Measurements from ENCODE around the gene RNF4.

The RNF4 gene

DNA sequence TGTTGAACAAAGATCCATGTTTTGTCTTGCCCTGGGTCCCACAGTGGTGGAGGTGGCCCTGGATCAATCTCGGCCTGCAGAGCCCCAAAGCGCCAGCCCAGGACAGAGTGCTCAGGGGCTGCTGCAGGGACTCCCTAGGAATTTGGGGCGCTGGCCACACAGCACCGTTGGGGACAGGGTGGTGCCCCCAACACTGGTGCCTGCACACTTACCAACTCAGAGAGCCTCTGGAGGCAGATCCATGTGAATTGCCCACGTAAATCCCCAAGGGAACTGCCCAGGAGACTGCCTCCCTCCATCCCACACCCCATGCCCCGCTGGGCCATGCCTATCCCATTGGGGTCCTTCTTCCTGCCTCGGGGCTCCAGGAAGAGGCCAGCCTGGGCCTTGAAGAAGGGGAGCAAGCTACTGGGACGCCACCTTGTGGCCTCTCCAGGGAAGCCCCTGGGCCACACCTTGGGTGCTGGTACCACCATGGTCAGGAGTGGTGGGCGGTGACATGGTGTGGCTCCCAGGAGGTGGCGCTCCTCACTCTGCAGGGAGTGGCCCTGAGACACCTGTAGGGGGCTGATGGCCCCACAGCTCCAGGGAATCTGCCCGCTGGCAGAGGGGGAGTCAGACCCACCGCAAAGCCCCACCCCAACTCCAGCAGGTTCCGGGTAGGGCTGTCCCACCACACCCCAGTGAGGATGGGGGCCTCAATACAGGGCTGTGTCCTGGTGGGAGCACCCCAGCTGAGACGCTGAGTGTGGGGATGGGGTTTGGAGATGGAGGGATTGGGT is 27.3 kb upstream of the RNF4 start:
- Histone ChIP-seq H3K14ac (ENCODE audit: low read length) (no peak overlapping the region), H2BK120ac (ENCODE audit: insufficient read depth, low read length, poor library complexity) (no peak overlapping the region), H3K4me2 (ENCODE audit: low read length) (no peak overlapping the region), H2BK12ac (ENCODE audit: low read length) (no peak overlapping the region), H4K8ac (ENCODE audit: low read depth, low read length) (peak overlapping the region; percentile 35), H2AK5ac (ENCODE audit: low read length) (no peak overlapping the region), H3K4ac (ENCODE audit: low read depth, low read length) (no peak overlapping the region), H3K27me3 (ENCODE audit: insufficient read depth, low read length) (no peaks in the 10 kb centered on the region), H3K79me1 (ENCODE audit: low read length) (no peaks in the 10 kb centered on the region), H3K9ac (ENCODE audit: low read length) (no peak overlapping the region), H3K18ac (ENCODE audit: low read length) (no peak overlapping the region), H3K23ac (ENCODE audit: low read length) (no peak overlapping the region), H3K36me3 (ENCODE audit: control insufficient read depth in 1 of 2, insufficient read depth in 2 of 2, low read length in 2 of 2) (no peaks in the 10 kb centered on the region), H3K27ac (ENCODE audit: low read depth, low read length) (no peak overlapping the region), H4K12ac (ENCODE audit: low read depth, low read length) (peak overlapping the region; percentile 12), H2BK5ac (ENCODE audit: low read depth, low read length, poor library complexity) (no peak overlapping the region), H3K4me3 (ENCODE audit: low read depth, low read length) (no peak overlapping the region), H2AFZ (ENCODE audit: insufficient read depth, low read length, poor library complexity) (no peak overlapping the region), H3K4me1 (ENCODE audit: control insufficient read depth in 1 of 2, insufficient read depth in 2 of 2, low read length in 2 of 2) (no peaks in the 10 kb centered on the region), H3K9me3 (ENCODE audit: insufficient read depth, low read depth, low read length) (peaks cover 4% of the 10 kb centered on the region), H4K91ac (ENCODE audit: low read depth, low read length) (no peak overlapping the region), H3K79me2 (ENCODE audit: control insufficient read depth, insufficient read depth, low read length, poor library complexity) (no peaks in the 10 kb centered on the region)
- DNase-seq = peak; percentile 45 to 70
- no CpG with 5 or more reads among the region's 14 CpGs for WGBS (ENCODE audit: extremely low coverage, insufficient coverage, insufficient read length)

DNA sequence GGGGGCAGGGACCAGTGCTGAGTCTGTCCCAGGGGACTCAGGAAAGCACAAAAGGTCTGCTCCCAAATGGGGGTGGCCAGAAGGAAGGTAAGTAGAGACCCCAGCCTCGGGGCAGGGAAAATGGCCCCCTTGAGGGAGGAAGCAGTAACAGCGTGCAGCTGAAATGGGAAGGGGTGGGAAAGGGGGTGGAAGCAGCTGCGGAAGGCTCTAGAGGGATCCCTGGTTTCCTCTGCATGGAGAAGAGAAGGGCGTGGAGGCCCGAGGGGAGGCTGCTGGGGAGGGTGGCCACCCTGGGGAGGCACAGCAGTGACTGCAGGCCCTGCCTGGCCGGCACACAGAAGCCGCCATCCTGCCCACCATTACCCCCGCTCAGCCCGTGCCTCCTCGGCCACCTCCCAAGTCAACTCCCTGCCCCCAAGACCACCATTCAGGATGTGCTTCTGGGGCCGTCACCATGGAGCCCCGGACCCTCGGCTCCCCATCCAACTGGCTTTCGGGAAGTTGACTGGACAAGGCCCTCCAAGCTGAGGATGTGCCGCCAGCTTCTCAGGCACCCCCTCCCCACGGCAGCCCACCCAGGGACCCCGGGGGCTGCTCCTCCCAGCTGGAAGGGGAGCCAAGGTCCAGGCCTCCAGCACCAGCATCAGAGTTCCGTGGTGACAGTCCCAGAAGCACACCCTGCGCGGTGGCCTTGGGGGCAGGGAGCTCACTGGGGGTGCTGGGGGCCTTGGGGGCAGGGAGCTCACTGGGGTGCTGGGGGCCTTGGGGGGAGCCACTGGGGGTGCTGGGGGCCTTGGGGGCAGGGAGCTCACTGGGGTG is 26.5 kb upstream of the RNF4 start:
- no peak overlapping the region for H3K4me3 ChIP-seq (ENCODE audit: low read depth, low read length)
- no peaks in the 10 kb centered on the region for H3K36me3 ChIP-seq (ENCODE audit: control insufficient read depth in 1 of 2, insufficient read depth in 2 of 2, low read length in 2 of 2)
- no peaks in the 10 kb centered on the region for H3K27me3 ChIP-seq (ENCODE audit: insufficient read depth, low read length)
- no peak overlapping the region for H3K14ac ChIP-seq (ENCODE audit: low read length)
- no peaks in the 10 kb centered on the region for H3K4me1 ChIP-seq (ENCODE audit: control insufficient read depth in 1 of 2, insufficient read depth in 2 of 2, low read length in 2 of 2)
- no peak overlapping the region for H2AFZ ChIP-seq (ENCODE audit: insufficient read depth, low read length, poor library complexity)
- no peak overlapping the region for H2BK12ac ChIP-seq (ENCODE audit: low read length)
- no peak overlapping the region for H3K27ac ChIP-seq (ENCODE audit: low read depth, low read length)
- peaks cover 4% of the 10 kb centered on the region for H3K9me3 ChIP-seq (ENCODE audit: insufficient read depth, low read depth, low read length)
- H4K91ac ChIP-seq (ENCODE audit: low read depth, low read length) = no peak overlapping the region
- no peak overlapping the region for H2BK5ac ChIP-seq (ENCODE audit: low read depth, low read length, poor library complexity)
- no peak for DNase-seq
- no peak overlapping the region for H4K12ac ChIP-seq (ENCODE audit: low read depth, low read length)
- H4K8ac ChIP-seq (ENCODE audit: low read depth, low read length) = no peak overlapping the region
- no peak overlapping the region for H3K4ac ChIP-seq (ENCODE audit: low read depth, low read length)
- H3K18ac ChIP-seq (ENCODE audit: low read length) = no peak overlapping the region
- H3K23ac ChIP-seq (ENCODE audit: low read length) = no peak overlapping the region
- no peak overlapping the region for H3K4me2 ChIP-seq (ENCODE audit: low read length)
- H3K79me1 ChIP-seq (ENCODE audit: low read length) = no peaks in the 10 kb centered on the region
- no peak overlapping the region for H2AK5ac ChIP-seq (ENCODE audit: low read length)
- no peak overlapping the region for H3K9ac ChIP-seq (ENCODE audit: low read length)
- H3K79me2 ChIP-seq (ENCODE audit: control insufficient read depth, insufficient read depth, low read length, poor library complexity) = no peaks in the 10 kb centered on the region
- no CpG with 5 or more reads among the region's 20 CpGs for WGBS (ENCODE audit: extremely low coverage, insufficient coverage, insufficient read length)
- no peak overlapping the region for H2BK120ac ChIP-seq (ENCODE audit: insufficient read depth, low read length, poor library complexity)

DNA sequence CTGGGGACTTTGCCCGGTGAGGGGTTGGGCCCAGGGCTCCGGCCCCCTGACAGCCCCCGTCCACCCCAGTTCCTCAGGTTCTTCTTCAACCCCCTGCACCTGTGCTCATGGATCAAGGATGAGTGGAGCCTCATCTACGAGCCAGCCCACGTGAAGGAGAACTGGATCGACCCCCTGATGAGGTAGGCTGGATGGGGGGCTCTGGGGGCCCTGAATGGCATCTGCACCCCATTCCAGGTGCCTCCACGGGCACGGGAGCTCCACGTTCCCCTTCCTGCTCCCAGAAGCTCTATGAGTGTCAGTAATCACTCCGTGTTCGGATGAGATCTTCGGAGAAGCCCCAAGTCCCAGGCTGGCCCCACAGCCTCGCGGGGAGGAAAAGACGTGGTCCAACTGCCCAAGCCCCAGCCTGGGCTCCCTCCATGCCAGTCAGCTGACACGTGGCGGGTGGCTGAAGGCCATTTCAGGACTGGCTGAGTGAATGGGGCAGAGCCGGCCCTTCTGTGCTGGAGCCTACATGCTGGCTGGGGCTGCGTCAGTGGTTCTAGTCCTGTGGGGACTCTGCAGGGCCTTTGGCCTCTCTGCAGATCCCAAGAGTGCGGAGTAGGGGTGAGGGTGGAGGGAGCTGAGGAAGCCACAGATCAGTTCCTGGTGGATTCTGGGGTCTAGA is 25.7 kb upstream of the RNF4 start:
- no CpG with 5 or more reads among the region's 20 CpGs for WGBS (ENCODE audit: extremely low coverage, insufficient coverage, insufficient read length)
- no peak overlapping the region for H3K4me3 ChIP-seq (ENCODE audit: low read depth, low read length)
- no peak overlapping the region for H4K91ac ChIP-seq (ENCODE audit: low read depth, low read length)
- no peak overlapping the region for H2AK5ac ChIP-seq (ENCODE audit: low read length)
- no peaks in the 10 kb centered on the region for H3K4me1 ChIP-seq (ENCODE audit: control insufficient read depth in 1 of 2, insufficient read depth in 2 of 2, low read length in 2 of 2)
- no peaks in the 10 kb centered on the region for H3K27me3 ChIP-seq (ENCODE audit: insufficient read depth, low read length)
- no peaks in the 10 kb centered on the region for H3K79me2 ChIP-seq (ENCODE audit: control insufficient read depth, insufficient read depth, low read length, poor library complexity)
- H3K27ac ChIP-seq (ENCODE audit: low read depth, low read length) = no peak overlapping the region
- H3K9me3 ChIP-seq (ENCODE audit: insufficient read depth, low read depth, low read length) = peaks cover 4% of the 10 kb centered on the region
- no peak overlapping the region for H2BK12ac ChIP-seq (ENCODE audit: low read length)
- no peak overlapping the region for H2AFZ ChIP-seq (ENCODE audit: insufficient read depth, low read length, poor library complexity)
- no peak overlapping the region for H4K8ac ChIP-seq (ENCODE audit: low read depth, low read length)
- H3K14ac ChIP-seq (ENCODE audit: low read length) = no peak overlapping the region
- H3K4me2 ChIP-seq (ENCODE audit: low read length) = no peak overlapping the region
- DNase-seq = no peak
- no peak overlapping the region for H2BK5ac ChIP-seq (ENCODE audit: low read depth, low read length, poor library complexity)
- no peak overlapping the region for H3K4ac ChIP-seq (ENCODE audit: low read depth, low read length)
- H3K9ac ChIP-seq (ENCODE audit: low read length) = no peak overlapping the region
- H2BK120ac ChIP-seq (ENCODE audit: insufficient read depth, low read length, poor library complexity) = no peak overlapping the region
- no peak overlapping the region for H3K18ac ChIP-seq (ENCODE audit: low read length)
- no peaks in the 10 kb centered on the region for H3K79me1 ChIP-seq (ENCODE audit: low read length)
- H3K36me3 ChIP-seq (ENCODE audit: control insufficient read depth in 1 of 2, insufficient read depth in 2 of 2, low read length in 2 of 2) = no peaks in the 10 kb centered on the region
- H4K12ac ChIP-seq (ENCODE audit: low read depth, low read length) = no peak overlapping the region
- no peak overlapping the region for H3K23ac ChIP-seq (ENCODE audit: low read length)

DNA sequence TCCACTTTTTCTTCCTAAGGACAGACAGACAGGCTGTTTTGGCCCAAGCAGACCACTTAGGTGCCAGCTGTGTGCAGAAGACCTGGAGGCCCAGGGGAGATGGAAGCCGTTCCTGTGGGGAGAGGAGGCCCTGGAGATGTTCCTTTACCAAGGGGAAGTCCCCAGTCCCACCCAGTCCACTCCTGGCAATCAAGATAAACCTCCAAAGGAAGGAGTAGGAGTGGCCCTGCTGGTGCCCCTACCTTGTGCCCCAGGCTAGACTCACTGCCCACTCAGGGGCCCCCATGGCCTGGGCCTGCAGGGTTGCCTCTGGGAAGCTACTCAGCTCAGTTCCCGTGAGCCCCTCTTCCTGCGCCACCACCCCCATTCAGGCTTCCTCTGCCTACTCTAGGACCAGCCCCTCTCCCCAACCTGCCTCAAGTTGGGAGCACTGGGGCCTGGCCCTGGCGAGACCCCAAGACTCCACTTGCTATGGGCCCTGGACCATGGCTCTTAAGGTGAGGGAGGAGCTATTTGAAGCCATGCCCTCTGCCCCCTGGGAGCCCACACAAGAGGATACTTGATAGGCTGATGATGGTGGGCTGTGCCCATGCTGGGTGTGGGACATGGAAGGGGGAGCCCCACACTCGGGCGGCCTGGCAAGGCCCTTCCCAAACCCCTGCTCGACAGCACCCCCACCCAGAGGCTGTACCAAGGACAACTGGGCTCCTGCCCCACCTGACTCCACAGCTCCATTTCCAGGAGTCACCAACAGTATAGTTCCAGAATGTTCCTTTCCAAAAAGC is 24.8 kb upstream of the RNF4 start:
- Histone ChIP-seq H3K27me3 (ENCODE audit: insufficient read depth, low read length) (no peaks in the 10 kb centered on the region), H3K36me3 (ENCODE audit: control insufficient read depth in 1 of 2, insufficient read depth in 2 of 2, low read length in 2 of 2) (no peaks in the 10 kb centered on the region), H3K18ac (ENCODE audit: low read length) (no peak overlapping the region), H3K4ac (ENCODE audit: low read depth, low read length) (no peak overlapping the region), H3K4me1 (ENCODE audit: control insufficient read depth in 1 of 2, insufficient read depth in 2 of 2, low read length in 2 of 2) (no peaks in the 10 kb centered on the region), H4K12ac (ENCODE audit: low read depth, low read length) (no peak overlapping the region), H3K23ac (ENCODE audit: low read length) (no peak overlapping the region), H3K9me3 (ENCODE audit: insufficient read depth, low read depth, low read length) (peaks cover 6% of the 10 kb centered on the region), H2BK5ac (ENCODE audit: low read depth, low read length, poor library complexity) (no peak overlapping the region), H2AK5ac (ENCODE audit: low read length) (no peak overlapping the region), H2AFZ (ENCODE audit: insufficient read depth, low read length, poor library complexity) (no peak overlapping the region), H3K14ac (ENCODE audit: low read length) (no peak overlapping the region), H4K91ac (ENCODE audit: low read depth, low read length) (no peak overlapping the region), H3K27ac (ENCODE audit: low read depth, low read length) (no peak overlapping the region), H4K8ac (ENCODE audit: low read depth, low read length) (no peak overlapping the region), H3K79me2 (ENCODE audit: control insufficient read depth, insufficient read depth, low read length, poor library complexity) (no peaks in the 10 kb centered on the region), H2BK12ac (ENCODE audit: low read length) (no peak overlapping the region), H3K4me2 (ENCODE audit: low read length) (no peak overlapping the region), H3K9ac (ENCODE audit: low read length) (no peak overlapping the region), H3K79me1 (ENCODE audit: low read length) (no peaks in the 10 kb centered on the region), H3K4me3 (ENCODE audit: low read depth, low read length) (no peak overlapping the region), H2BK120ac (ENCODE audit: insufficient read depth, low read length, poor library complexity) (no peak overlapping the region)
- WGBS (ENCODE audit: extremely low coverage, insufficient coverage, insufficient read length) = no CpG with 5 or more reads among the region's 7 CpGs
- no peak for DNase-seq
